Lung (tissue), 12 donors: ENCODE measurements around the gene NUFIP1. TPM values are rescaled to one million over a fixed set of nuclear protein-coding genes. Genes with fewer than 3 reads are reported as not detected.
"Not testable (repeated sequence)": the region's sequence is repeated elsewhere in the genome, so short reads cannot be mapped to it uniquely, and the experiment has no call there.

ENCODE experiments used
- ATAC-seq: fragments of 200-7000 bp; cut with Tn5 transposase; one replicate; pipeline ENCODE4 v1.9.1; 2020; ENCODE audit warnings: moderate number of reproducible peaks; ENCODE audit not compliant: insufficient read depth, low FRiP score
- DNase-seq, 3 donors: peaks; one replicate each; pipeline ENCODE4 v3.0.0-alpha.2; 2013 to 2017
- H3K27ac ChIP-seq, 2 donors: one replicate each; pipeline ENCODE4 v1.5.1; 2013; ENCODE audit warnings: mild to moderate bottlenecking in 2 of 2, moderate library complexity in 2 of 2, control low read depth in 1 of 2, inconsistent platforms in 1 of 2, low read depth in 1 of 2, low read length in 1 of 2
- H3K27me3 ChIP-seq, 3 donors: one replicate each; pipeline ENCODE4 v1.5.1; 2013; ENCODE audit warnings: low read length in 2 of 3; ENCODE audit not compliant: control insufficient read depth in 3 of 3, insufficient read depth in 3 of 3
- H3K36me3 ChIP-seq, 4 donors: one replicate each; pipeline ENCODE4 v1.5.1; 2013; ENCODE audit warnings: low read length in 4 of 4, mild to moderate bottlenecking in 1 of 4, moderate library complexity in 1 of 4; ENCODE audit not compliant: control insufficient read depth in 4 of 4, insufficient read depth in 4 of 4
- H3K4me1 ChIP-seq, 5 donors: one replicate each; pipeline ENCODE4 v1.5.1; 2013; ENCODE audit warnings: low read length in 5 of 5, mild to moderate bottlenecking in 2 of 5, moderate library complexity in 1 of 5; ENCODE audit not compliant: control insufficient read depth in 5 of 5, insufficient read depth in 5 of 5
- H3K4me3 ChIP-seq: one replicate; pipeline ENCODE4 v1.5.1; 2013; ENCODE audit warnings: mild to moderate bottlenecking, control low read depth, moderate library complexity
- H3K9ac ChIP-seq, 2 donors: one replicate each; pipeline ENCODE4 v1.5.1; 2013; ENCODE audit warnings: low read length in 2 of 2, control low read depth in 1 of 2; ENCODE audit not compliant: insufficient read depth in 1 of 2
- H3K9me3 ChIP-seq, 4 donors: one replicate each; pipeline ENCODE4 v1.5.1; 2013; ENCODE audit warnings: low read length in 3 of 4, mild to moderate bottlenecking in 1 of 4, moderate library complexity in 1 of 4; ENCODE audit not compliant: control insufficient read depth in 4 of 4, insufficient read depth in 3 of 4
- CTCF ChIP-seq: IDR thresholded peaks from 2 replicates; pipeline ENCODE4 v1.5.1; 2012; ENCODE audit warnings: mild to moderate bottlenecking; ENCODE audit errors: control extremely low read depth, extremely low read depth
- WGBS, 2 donors: extraction: QIAGEN DNeasy Blood & Tissue Kit; methylation state at CpG; one replicate each; pipeline ENCODE4 v1.1.7; 2013; 5-methylcytosine and 5-hydroxymethylcytosine counted together
- polyA plus RNA-seq, 2 donors: library from polyadenylated mRNA; stranded (reverse); fragments of 200-250 nt; gene quantifications; one replicate each; pipeline ENCODE4 v1.2.1, GENCODE V29; 2013
- total RNA-seq, 2 donors: library from RNA; depleted of rRNA in 1 of 2; stranded (reverse); fragments of >200 nt in 1 of 2; gene quantifications; one replicate each; pipeline ENCODE4 v1.2.1, GENCODE V29; 2014 to 2021
- donor health status: control.
- donor health status: control.
- donor health status: Bipolar disorder and iron deficiency.
- donor health status: healthy.
- donor health status: DM: yes; HTN: yes; CAD: no.

Gene NUFIP1
- total and polyA plus RNA-seq, 4 donors: 2.9 to 5.0 (median 3.5) TPM

DNA sequence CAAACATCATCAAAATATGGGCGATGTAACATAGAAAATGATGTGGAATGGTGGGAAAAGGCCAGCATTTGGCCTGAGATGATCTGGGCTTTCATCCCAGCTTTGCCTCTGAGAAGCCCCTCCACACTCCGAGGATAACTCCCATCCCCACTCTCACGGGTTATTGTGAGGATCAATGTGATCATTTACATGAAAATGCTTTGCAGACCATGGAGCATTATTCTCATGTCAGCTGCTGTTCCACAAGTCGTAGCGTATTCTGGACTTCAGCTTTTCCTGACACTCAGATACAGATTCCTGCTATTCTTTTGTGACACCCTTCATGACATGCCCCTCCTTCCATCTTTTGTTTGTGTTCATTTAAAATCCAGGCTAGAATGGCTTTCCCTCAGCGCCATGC lies 86.5 kb downstream of the NUFIP1 start:
- Histone ChIP-seq H3K9me3 (no peaks in the 10 kb centered on the region), H3K4me1 (peaks cover 0 to 46% (median 10%) of the 10 kb centered on the region in 5 donors), H3K36me3 (no peaks in the 10 kb centered on the region), H3K4me3 (no peak overlapping the region), H3K27ac (peak overlapping the region in 1 of 2 donors; percentile 12), H3K9ac (no peak overlapping the region), H3K27me3 (no peaks in the 10 kb centered on the region)
- WGBS, 2 donors: 88 to 96% methylated on average over 6 of the region's 6 CpGs
- TF ChIP-seq CTCF: no peak
- no peak for ATAC-seq
- no peak for DNase-seq

DNA sequence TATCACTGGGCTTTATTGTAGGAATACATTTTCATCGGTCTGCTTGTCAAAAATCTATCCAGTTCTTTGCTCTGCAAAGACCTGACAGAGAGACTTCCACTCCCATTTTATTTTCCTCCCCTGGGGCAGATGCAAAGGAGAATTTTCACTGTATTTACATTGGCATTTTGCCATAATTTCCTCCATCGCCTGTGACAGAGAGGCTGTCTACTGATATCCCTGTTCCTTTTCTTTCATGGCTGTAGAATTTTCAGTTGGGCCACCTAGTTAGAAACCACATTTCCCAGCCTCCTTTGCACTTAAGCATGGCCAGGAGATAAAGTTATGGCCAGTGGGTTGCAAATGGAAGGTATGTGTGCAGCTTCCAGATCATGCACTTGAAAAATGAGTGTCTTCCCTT lies 89.3 kb downstream of the NUFIP1 start:
- Histone ChIP-seq H3K27ac (no peak overlapping the region), H3K9ac (no peak overlapping the region), H3K4me3 (no peak overlapping the region), H3K4me1 (peaks cover 0 to 40% (median 4%) of the 10 kb centered on the region in 5 donors), H3K27me3 (no peaks in the 10 kb centered on the region), H3K9me3 (no peaks in the 10 kb centered on the region), H3K36me3 (no peaks in the 10 kb centered on the region)
- ATAC-seq: no peak
- no peak for TF ChIP-seq CTCF
- no peak for DNase-seq
- 57 to 69% methylated on average over 2 of the region's 2 CpGs for WGBS, 2 donors

DNA sequence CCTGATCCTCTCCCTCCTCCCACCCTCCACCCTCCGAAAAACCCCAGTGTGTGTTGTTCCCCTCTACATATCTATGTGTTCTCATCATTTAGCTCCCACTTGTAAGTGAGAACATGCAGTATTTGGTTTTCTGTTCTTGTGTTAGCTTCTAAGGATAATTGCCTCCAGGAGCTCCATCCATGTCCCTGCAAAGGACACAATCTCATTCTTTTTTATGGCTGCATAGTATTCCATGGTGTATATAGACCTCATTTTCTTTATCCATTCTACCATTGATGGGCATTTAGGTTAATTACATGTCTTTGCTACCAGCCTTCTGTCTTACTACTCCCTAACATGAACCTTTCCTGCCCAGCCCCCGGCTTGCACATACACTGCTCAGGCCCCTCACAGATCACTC lies 91.0 kb downstream of the NUFIP1 start:
- H3K9ac ChIP-seq, H3K36me3 ChIP-seq, H3K4me3 ChIP-seq, H3K27ac ChIP-seq, H3K27me3 ChIP-seq, ATAC-seq, DNase-seq, H3K9me3 ChIP-seq: not testable (repeated sequence)
- WGBS, 2 donors: 96 to 97% methylated on average over 2 of the region's 2 CpGs
- H3K4me1 ChIP-seq: peaks cover 0 to 30% (median 4%) of the 10 kb centered on the region in 5 donors

GRCh38 chr13:44895953-44896335 lies 93.3 kb downstream of the NUFIP1 start:
- H3K4me3 ChIP-seq: no peak overlapping the region
- no peaks in the 10 kb centered on the region for H3K36me3 ChIP-seq
- DNase-seq: peak; percentile 63 to 86 (median 73)
- ATAC-seq: no peak
- TF ChIP-seq CTCF: no peak
- H3K27me3 ChIP-seq: no peaks in the 10 kb centered on the region
- H3K4me1 ChIP-seq: peaks cover 0 to 28% (median 4%) of the 10 kb centered on the region in 5 donors
- H3K27ac ChIP-seq: no peak overlapping the region
- H3K9me3 ChIP-seq: no peaks in the 10 kb centered on the region
- H3K9ac ChIP-seq: no peak overlapping the region
- 76 to 84% methylated on average over 5 of the region's 5 CpGs for WGBS, 2 donors
